ENCODE measurements around the gene TMEM145.

TMEM145 gene

GRCh38 chr19:42281146-42281826, 31.8 kb upstream of the TMEM145 start:
- Histone ChIP-seq H3K4me1 (ENCODE audit: control insufficient read depth, low read length) (peaks cover 54% of the 10 kb centered on the region), H3K27me3 (ENCODE audit: control insufficient read depth, low read length) (no peaks in the 10 kb centered on the region), H3K36me3 (ENCODE audit: control insufficient read depth, low read length) (peaks cover 7% of the 10 kb centered on the region), H3K9me2 (replicated peaks; ENCODE audit: control insufficient read depth, low read length) (no peaks in the 10 kb centered on the region), H3F3A (ENCODE audit: control insufficient read depth, insufficient read depth) (peaks cover 12% of the 10 kb centered on the region), H3K27ac (ENCODE audit: low read depth, low read length) (peak overlapping the region; percentile 89), H3K79me2 (ENCODE audit: control insufficient read depth, low read length) (peaks cover 33% of the 10 kb centered on the region), H3K4me3 (ENCODE audit: low read length) (peak overlapping the region; percentile 78), H4K20me1 (ENCODE audit: control insufficient read depth, insufficient read depth, low read depth, low read length) (0 out of 2 replicates have a peak, but pooled peaks cover 3% of the 10 kb centered on the region), H3K9me3 (ENCODE audit: control insufficient read depth, insufficient read depth, low read length) (no peaks in the 10 kb centered on the region), H3K4me2 (ENCODE audit: low read length) (peak overlapping the region; percentile 99)
- TF ChIP-seq, protein P1, sequence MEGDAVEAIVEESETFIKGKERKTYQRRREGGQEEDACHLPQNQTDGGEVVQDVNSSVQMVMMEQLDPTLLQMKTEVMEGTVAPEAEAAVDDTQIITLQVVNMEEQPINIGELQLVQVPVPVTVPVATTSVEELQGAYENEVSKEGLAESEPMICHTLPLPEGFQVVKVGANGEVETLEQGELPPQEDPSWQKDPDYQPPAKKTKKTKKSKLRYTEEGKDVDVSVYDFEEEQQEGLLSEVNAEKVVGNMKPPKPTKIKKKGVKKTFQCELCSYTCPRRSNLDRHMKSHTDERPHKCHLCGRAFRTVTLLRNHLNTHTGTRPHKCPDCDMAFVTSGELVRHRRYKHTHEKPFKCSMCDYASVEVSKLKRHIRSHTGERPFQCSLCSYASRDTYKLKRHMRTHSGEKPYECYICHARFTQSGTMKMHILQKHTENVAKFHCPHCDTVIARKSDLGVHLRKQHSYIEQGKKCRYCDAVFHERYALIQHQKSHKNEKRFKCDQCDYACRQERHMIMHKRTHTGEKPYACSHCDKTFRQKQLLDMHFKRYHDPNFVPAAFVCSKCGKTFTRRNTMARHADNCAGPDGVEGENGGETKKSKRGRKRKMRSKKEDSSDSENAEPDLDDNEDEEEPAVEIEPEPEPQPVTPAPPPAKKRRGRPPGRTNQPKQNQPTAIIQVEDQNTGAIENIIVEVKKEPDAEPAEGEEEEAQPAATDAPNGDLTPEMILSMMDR (IDR thresholded peaks at IDR 0.05; ENCODE audit: low read depth, low read length, poor library complexity, severe bottlenecking) = no peak
- TF ChIP-seq EZH2phosphoT487 (IDR thresholded peaks at IDR 0.05; ENCODE audit: borderline replicate concordance, low read length) = no peak

GRCh38 chr19:42281827-42282762, 31.0 kb upstream of the TMEM145 start:
- H3K36me3 ChIP-seq (ENCODE audit: control insufficient read depth, low read length) = peaks cover 13% of the 10 kb centered on the region
- 0 out of 2 replicates have a peak, but pooled peaks cover 3% of the 10 kb centered on the region for H4K20me1 ChIP-seq (ENCODE audit: control insufficient read depth, insufficient read depth, low read depth, low read length)
- peaks cover 12% of the 10 kb centered on the region for H3F3A ChIP-seq (ENCODE audit: control insufficient read depth, insufficient read depth)
- TF ChIP-seq, protein P1 (IDR thresholded peaks at IDR 0.05; ENCODE audit: low read depth, low read length, poor library complexity, severe bottlenecking) = no peak
- TF ChIP-seq EZH2phosphoT487 (IDR thresholded peaks at IDR 0.05; ENCODE audit: borderline replicate concordance, low read length) = no peak
- H3K79me2 ChIP-seq (ENCODE audit: control insufficient read depth, low read length) = peaks cover 38% of the 10 kb centered on the region
- H3K4me3 ChIP-seq (ENCODE audit: low read length) = peak overlapping the region; percentile 78
- peak overlapping the region; percentile 89 for H3K27ac ChIP-seq (ENCODE audit: low read depth, low read length)
- no peaks in the 10 kb centered on the region for H3K27me3 ChIP-seq (ENCODE audit: control insufficient read depth, low read length)
- peaks cover 61% of the 10 kb centered on the region for H3K4me1 ChIP-seq (ENCODE audit: control insufficient read depth, low read length)
- peak overlapping the region; percentile 99 for H3K4me2 ChIP-seq (ENCODE audit: low read length)
- H3K9me2 ChIP-seq (replicated peaks; ENCODE audit: control insufficient read depth, low read length) = no peaks in the 10 kb centered on the region
- H3K9me3 ChIP-seq (ENCODE audit: control insufficient read depth, insufficient read depth, low read length) = no peaks in the 10 kb centered on the region

GRCh38 chr19:42282819-42283187, 30.3 kb upstream of the TMEM145 start:
- Histone ChIP-seq H3K4me3 (ENCODE audit: low read length) (peak overlapping the region; percentile 78), H3K9me2 (replicated peaks; ENCODE audit: control insufficient read depth, low read length) (no peaks in the 10 kb centered on the region), H3K4me1 (ENCODE audit: control insufficient read depth, low read length) (peaks cover 61% of the 10 kb centered on the region), H3K79me2 (ENCODE audit: control insufficient read depth, low read length) (peaks cover 38% of the 10 kb centered on the region), H3K4me2 (ENCODE audit: low read length) (peak overlapping the region; percentile 99), H3K36me3 (ENCODE audit: control insufficient read depth, low read length) (peaks cover 21% of the 10 kb centered on the region), H4K20me1 (ENCODE audit: control insufficient read depth, insufficient read depth, low read depth, low read length) (0 out of 2 replicates have a peak, but pooled peaks cover 3% of the 10 kb centered on the region), H3K27me3 (ENCODE audit: control insufficient read depth, low read length) (no peaks in the 10 kb centered on the region), H3F3A (ENCODE audit: control insufficient read depth, insufficient read depth) (peaks cover 12% of the 10 kb centered on the region), H3K9me3 (ENCODE audit: control insufficient read depth, insufficient read depth, low read length) (no peaks in the 10 kb centered on the region), H3K27ac (ENCODE audit: low read depth, low read length) (peak overlapping the region; percentile 89)
- TF ChIP-seq, protein P1 (IDR thresholded peaks at IDR 0.05; ENCODE audit: low read depth, low read length, poor library complexity, severe bottlenecking) = no peak
